Colonic mucosa (tissue), 4 donors: ENCODE data around the gene ATAD1. TPM values are rescaled to one million over a fixed set of nuclear protein-coding genes. Genes with fewer than 3 reads are reported as not detected.

Source experiments
- DNase-seq: peaks from one replicate; pipeline ENCODE4 v3.0.0-alpha.2; 2020
- H3K27ac ChIP-seq: fragments of 200-600 bp; one replicate; pipeline ENCODE4 v1.8.0; 2021
- H3K27me3 ChIP-seq: fragments of 200-600 bp; one replicate; pipeline ENCODE4 v1.8.0; 2021
- H3K36me3 ChIP-seq: fragments of 200-600 bp; one replicate; pipeline ENCODE4 v1.8.0; 2021
- H3K4me1 ChIP-seq: fragments of 200-600 bp; one replicate; pipeline ENCODE4 v1.8.0; 2021; ENCODE audit warnings: mild to moderate bottlenecking
- H3K4me3 ChIP-seq: fragments of 200-600 bp; one replicate; pipeline ENCODE4 v1.8.0; 2021
- H3K9ac ChIP-seq, 2 donors: one replicate each; pipeline ENCODE4 v1.7.0; 2013; ENCODE audit warnings: control low read depth in 2 of 2, low read depth in 2 of 2, low read length in 2 of 2
- H3K9me3 ChIP-seq: fragments of 200-600 bp; one replicate; pipeline ENCODE4 v1.8.0; 2021
- CTCF ChIP-seq: fragments of 200-600 bp; IDR thresholded peaks from one replicate; pipeline ENCODE4 v1.8.0; 2022; ENCODE audit warnings: antibody characterized with exemption, mild to moderate bottlenecking
- intact Hi-C: fragments of 100-400 bp; cut with DNase I; formaldehyde crosslinking; loops from one replicate; pipeline ENCODE4 v1.14.1; 2022
- total RNA-seq, 2 donors: library from RNA; stranded (reverse); fragmentation: NEBNext Ultra II Directional in 1 of 2; extraction: Animal tissue kit (Norgen Biotek cat#: 25700) in 1 of 2; gene quantifications; one replicate each; pipeline ENCODE4 v1.2.1, GENCODE V29; 2021
- donor health status: healthy.
- donor health status: DM: no; HTN: no; CAD: no.
- donor health status: DM: no; HTN: no; CAD: no.

The ATAD1 gene
- total RNA-seq, 2 donors from 2014 or later = 38.1 to 59.9 TPM

GRCh38 chr10:87844837-87845623, 27.0 kb upstream of the ATAD1 start:
- DNase-seq = no peak
- intact Hi-C loops = no loop called here
- peaks cover 4% of the 10 kb centered on the region for H3K4me1 ChIP-seq
- H3K36me3 ChIP-seq = no peaks in the 10 kb centered on the region
- H3K27ac ChIP-seq = no peak overlapping the region
- H3K4me3 ChIP-seq = no peak overlapping the region
- no peaks in the 10 kb centered on the region for H3K9me3 ChIP-seq
- H3K27me3 ChIP-seq = no peaks in the 10 kb centered on the region
- no peak for TF ChIP-seq CTCF
- no peak overlapping the region for H3K9ac ChIP-seq

- Histone ChIP-seq H3K9me3 (no peaks in the 10 kb centered on the region), H3K36me3 (no peaks in the 10 kb centered on the region), H3K4me3 (no peak overlapping the region), H3K9ac (no peak overlapping the region), H3K4me1 (peaks cover 4% of the 10 kb centered on the region), H3K27me3 (no peaks in the 10 kb centered on the region), H3K27ac (no peak overlapping the region)
- no peak for DNase-seq
- no peak for TF ChIP-seq CTCF
- intact Hi-C loops = no loop called here
Measured at GRCh38 chr10:87843714-87844113, 25.7 kb upstream of the ATAD1 start.

- no peaks in the 10 kb centered on the region for H3K36me3 ChIP-seq
- no peak for DNase-seq
- intact Hi-C loops = no loop called here
- no peak overlapping the region for H3K4me3 ChIP-seq
- peak overlapping the region; percentile 75 for H3K27ac ChIP-seq
- H3K9me3 ChIP-seq = no peaks in the 10 kb centered on the region
- TF ChIP-seq CTCF = no peak
- peaks cover 4% of the 10 kb centered on the region for H3K4me1 ChIP-seq
- peak overlapping the region in 1 of 2 donors; percentile 23 for H3K9ac ChIP-seq
- no peaks in the 10 kb centered on the region for H3K27me3 ChIP-seq
Measured at GRCh38 chr10:87842776-87843497, 24.9 kb upstream of the ATAD1 start.

GRCh38 chr10:87842220-87842641, 24.2 kb upstream of the ATAD1 start:
- H3K27ac ChIP-seq = peak overlapping the region; percentile 75
- H3K9me3 ChIP-seq = no peaks in the 10 kb centered on the region
- no peaks in the 10 kb centered on the region for H3K36me3 ChIP-seq
- intact Hi-C loops = no loop called here
- no peaks in the 10 kb centered on the region for H3K27me3 ChIP-seq
- H3K4me3 ChIP-seq = no peak overlapping the region
- peak; percentile 73 for DNase-seq
- TF ChIP-seq CTCF = no peak
- H3K4me1 ChIP-seq = peaks cover 4% of the 10 kb centered on the region
- H3K9ac ChIP-seq = no peak overlapping the region

- no peak overlapping the region for H3K9ac ChIP-seq
- H3K4me3 ChIP-seq = no peak overlapping the region
- no peak overlapping the region for H3K27ac ChIP-seq
- peaks cover 4% of the 10 kb centered on the region for H3K4me1 ChIP-seq
- H3K9me3 ChIP-seq = no peaks in the 10 kb centered on the region
- no peaks in the 10 kb centered on the region for H3K27me3 ChIP-seq
- no peak for DNase-seq
- H3K36me3 ChIP-seq = no peaks in the 10 kb centered on the region
- TF ChIP-seq CTCF = no peak
- intact Hi-C loops = no loop called here
Measured at GRCh38 chr10:87841186-87841585, 23.2 kb upstream of the ATAD1 start.
